Neural progenitor cell (in vitro differentiated cells): ENCODE results near the gene CEACAM6. TPM values are rescaled to one million over a fixed set of nuclear protein-coding genes. Genes with fewer than 3 reads are reported as not detected.
"Not testable (repeated sequence)": the region's sequence is repeated elsewhere in the genome, so short reads cannot be mapped to it uniquely, and the experiment has no call there.

Experiments used
- DNase-seq: peaks from one replicate; pipeline ENCODE4 v3.0.0-alpha.2; 2016; ENCODE audit warnings: low spot score
- H2AFZ ChIP-seq: fragments of 200-600 bp; sonication (generic); replicated peaks from 2 replicates; pipeline ENCODE4 v1.6.1; 2016; ENCODE audit warnings: antibody characterized with exemption
- H3F3A ChIP-seq: fragments of 200-600 bp; sonication (generic); 2 replicates; pipeline ENCODE4 v1.6.1; 2016; ENCODE audit warnings: antibody characterized with exemption, low read depth
- H3K27ac ChIP-seq: fragments of 200-600 bp; sonication (generic); 2 replicates; pipeline ENCODE4 v1.5.1; 2016; ENCODE audit warnings: mild to moderate bottlenecking
- H3K27me3 ChIP-seq: fragments of 200-600 bp; sonication (generic); 2 replicates; pipeline ENCODE4 v1.6.1; 2016; ENCODE audit warnings: mild to moderate bottlenecking, moderate library complexity
- H3K36me3 ChIP-seq: fragments of 200-600 bp; sonication (generic); 2 replicates; pipeline ENCODE4 v1.5.1; 2016
- H3K4me1 ChIP-seq: fragments of 200-600 bp; sonication (generic); 2 replicates; pipeline ENCODE4 v1.6.1; 2016; ENCODE audit warnings: mixed run types
- H3K4me2 ChIP-seq: fragments of 200-600 bp; sonication (generic); 2 replicates; pipeline ENCODE4 v1.6.1; 2016
- H3K4me3 ChIP-seq: fragments of 200-600 bp; sonication (generic); 2 replicates; pipeline ENCODE4 v1.5.1; 2016
- H3K79me2 ChIP-seq: fragments of 200-600 bp; sonication (generic); 2 replicates; pipeline ENCODE4 v1.6.1; 2016; ENCODE audit warnings: low read depth
- H3K9ac ChIP-seq: fragments of 200-600 bp; sonication (generic); 2 replicates; pipeline ENCODE4 v1.6.1; 2016
- H3K9me3 ChIP-seq: fragments of 200-600 bp; sonication (generic); 2 replicates; pipeline ENCODE4 v1.5.1; 2016; ENCODE audit warnings: low read depth
- H4K20me1 ChIP-seq: fragments of 200-600 bp; sonication (generic); 2 replicates; pipeline ENCODE4 v1.6.1; 2016; ENCODE audit warnings: low read depth
- H3K27ac Mint-ChIP-seq: 3 replicates; pipeline ENCODE4 v1.8.0; 2021; ENCODE audit warnings: mixed read lengths
- H3K27me3 Mint-ChIP-seq: 2 replicates; pipeline ENCODE4 v1.8.0; 2022; ENCODE audit warnings: low read depth, mild to moderate bottlenecking, inconsistent platforms, moderate library complexity, mixed read lengths; ENCODE audit not compliant: insufficient read depth
- H3K36me3 Mint-ChIP-seq: 3 replicates; pipeline ENCODE4 v1.8.0; 2021; ENCODE audit warnings: mixed read lengths
- H3K4me1 Mint-ChIP-seq: 3 replicates; pipeline ENCODE4 v1.8.0; 2021; ENCODE audit warnings: mixed read lengths
- H3K4me3 Mint-ChIP-seq: 3 replicates; pipeline ENCODE4 v1.8.0; 2021; ENCODE audit warnings: mild to moderate bottlenecking, moderate library complexity, mixed read lengths
- H3K9me3 Mint-ChIP-seq: 3 replicates; pipeline ENCODE4 v1.8.0; 2020; ENCODE audit warnings: mixed read lengths
- EZH2 ChIP-seq: fragments of 200-600 bp; sonication (generic); IDR thresholded peaks from 2 replicates; pipeline ENCODE4 v1.6.1; 2017; ENCODE audit warnings: antibody characterized with exemption, mild to moderate bottlenecking, moderate library complexity
- EZH2phosphoT487 ChIP-seq: fragments of 200-600 bp; sonication (generic); IDR thresholded peaks from 2 replicates; pipeline ENCODE4 v1.6.1; 2017; ENCODE audit warnings: antibody characterized with exemption
- total RNA-seq: library from RNA; depleted of rRNA; stranded (reverse); fragments of >200 nt; gene quantifications from 2 replicates; pipeline ENCODE4 v1.2.3, GENCODE V29; 2015; ENCODE audit warnings: low replicate concordance
- TF ChIP-seq, protein P1 (sequence below): fragments of 200-600 bp; sonication (generic); IDR thresholded peaks from 2 replicates; pipeline ENCODE4 v1.5.1; 2017; ENCODE audit warnings: antibody characterized with exemption, mild to moderate bottlenecking

CEACAM6 gene
- total RNA-seq, 1 donor from 2014 or later: not detected

- H3K9me3 Mint-ChIP-seq: no peaks in the 10 kb centered on the region
- Histone ChIP-seq H2AFZ (no peak overlapping the region), H3K4me1 (no peaks in the 10 kb centered on the region), H3F3A (no peaks in the 10 kb centered on the region), H3K27ac (no peak overlapping the region), H3K27me3 (no peaks in the 10 kb centered on the region), H3K36me3 (no peaks in the 10 kb centered on the region), H3K9ac (no peak overlapping the region), H3K79me2 (no peaks in the 10 kb centered on the region), H3K4me3 (no peak overlapping the region), H4K20me1 (no peaks in the 10 kb centered on the region), H3K9me3 (no peaks in the 10 kb centered on the region), H3K4me2 (no peak overlapping the region)
- TF ChIP-seq EZH2 (no peak), EZH2phosphoT487 (no peak)
- TF ChIP-seq, protein P1, sequence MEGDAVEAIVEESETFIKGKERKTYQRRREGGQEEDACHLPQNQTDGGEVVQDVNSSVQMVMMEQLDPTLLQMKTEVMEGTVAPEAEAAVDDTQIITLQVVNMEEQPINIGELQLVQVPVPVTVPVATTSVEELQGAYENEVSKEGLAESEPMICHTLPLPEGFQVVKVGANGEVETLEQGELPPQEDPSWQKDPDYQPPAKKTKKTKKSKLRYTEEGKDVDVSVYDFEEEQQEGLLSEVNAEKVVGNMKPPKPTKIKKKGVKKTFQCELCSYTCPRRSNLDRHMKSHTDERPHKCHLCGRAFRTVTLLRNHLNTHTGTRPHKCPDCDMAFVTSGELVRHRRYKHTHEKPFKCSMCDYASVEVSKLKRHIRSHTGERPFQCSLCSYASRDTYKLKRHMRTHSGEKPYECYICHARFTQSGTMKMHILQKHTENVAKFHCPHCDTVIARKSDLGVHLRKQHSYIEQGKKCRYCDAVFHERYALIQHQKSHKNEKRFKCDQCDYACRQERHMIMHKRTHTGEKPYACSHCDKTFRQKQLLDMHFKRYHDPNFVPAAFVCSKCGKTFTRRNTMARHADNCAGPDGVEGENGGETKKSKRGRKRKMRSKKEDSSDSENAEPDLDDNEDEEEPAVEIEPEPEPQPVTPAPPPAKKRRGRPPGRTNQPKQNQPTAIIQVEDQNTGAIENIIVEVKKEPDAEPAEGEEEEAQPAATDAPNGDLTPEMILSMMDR: no peak
- H3K27me3 Mint-ChIP-seq: peaks cover 5% of the 10 kb centered on the region
- H3K27ac Mint-ChIP-seq: no peak overlapping the region
- H3K4me3 Mint-ChIP-seq: no peak overlapping the region
- no peaks in the 10 kb centered on the region for H3K36me3 Mint-ChIP-seq
- H3K4me1 Mint-ChIP-seq: no peaks in the 10 kb centered on the region
- DNase-seq: no peak
Observed at GRCh38 chr19:41767115-41767514, 11.8 kb downstream of the CEACAM6 start.

GRCh38 chr19:41768105-41768504 lies 12.8 kb downstream of the CEACAM6 start:
- H3K36me3 Mint-ChIP-seq, H3K79me2 ChIP-seq, H3K4me1 Mint-ChIP-seq, H3K36me3 ChIP-seq, H3K27me3 ChIP-seq, H3F3A ChIP-seq, H3K9me3 Mint-ChIP-seq, H3K4me1 ChIP-seq, H3K27me3 Mint-ChIP-seq, DNase-seq, H3K4me3 ChIP-seq, H3K27ac ChIP-seq, H4K20me1 ChIP-seq, H3K9me3 ChIP-seq, H3K9ac ChIP-seq, H3K4me3 Mint-ChIP-seq, H2AFZ ChIP-seq, H3K4me2 ChIP-seq, H3K27ac Mint-ChIP-seq: not testable (repeated sequence)

DNA sequence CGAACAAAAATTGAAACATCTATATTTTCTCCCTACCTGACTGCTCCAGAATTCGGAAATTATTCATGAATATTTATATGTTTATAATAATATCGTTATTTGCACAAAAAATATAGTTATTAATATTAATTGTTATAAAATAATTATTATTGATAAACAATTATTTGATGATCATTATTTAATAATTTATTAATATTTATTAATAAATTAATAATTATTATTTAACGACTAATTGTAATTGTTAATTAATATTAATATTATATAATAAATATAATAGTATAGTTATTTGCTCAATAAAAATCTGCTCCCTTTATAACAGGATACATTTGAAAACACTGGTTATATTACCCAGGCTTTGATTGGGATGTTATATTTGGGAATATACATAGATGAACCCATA lies 14.3 kb downstream of the CEACAM6 start:
- TF ChIP-seq EZH2: no peak
- no peak for TF ChIP-seq EZH2phosphoT487
- TF ChIP-seq, protein P1: no peak
- Mint-ChIP-seq H3K4me3 (no peak overlapping the region), H3K36me3 (no peaks in the 10 kb centered on the region), H3K4me1 (no peaks in the 10 kb centered on the region), H3K27me3 (peaks cover 2% of the 10 kb centered on the region), H3K9me3 (no peaks in the 10 kb centered on the region), H3K27ac (no peak overlapping the region)
- no peak overlapping the region for H3K27ac ChIP-seq
- no peak overlapping the region for H3K9ac ChIP-seq
- H3K36me3 ChIP-seq: no peaks in the 10 kb centered on the region
- H3K4me1 ChIP-seq: no peaks in the 10 kb centered on the region
- H2AFZ ChIP-seq: no peak overlapping the region
- no peaks in the 10 kb centered on the region for H3K9me3 ChIP-seq
- DNase-seq: no peak
- no peaks in the 10 kb centered on the region for H3K79me2 ChIP-seq
- H3K27me3 ChIP-seq: no peaks in the 10 kb centered on the region
- H3K4me2 ChIP-seq: no peak overlapping the region
- H3F3A ChIP-seq: no peaks in the 10 kb centered on the region
- H4K20me1 ChIP-seq: no peaks in the 10 kb centered on the region
- no peak overlapping the region for H3K4me3 ChIP-seq

DNA sequence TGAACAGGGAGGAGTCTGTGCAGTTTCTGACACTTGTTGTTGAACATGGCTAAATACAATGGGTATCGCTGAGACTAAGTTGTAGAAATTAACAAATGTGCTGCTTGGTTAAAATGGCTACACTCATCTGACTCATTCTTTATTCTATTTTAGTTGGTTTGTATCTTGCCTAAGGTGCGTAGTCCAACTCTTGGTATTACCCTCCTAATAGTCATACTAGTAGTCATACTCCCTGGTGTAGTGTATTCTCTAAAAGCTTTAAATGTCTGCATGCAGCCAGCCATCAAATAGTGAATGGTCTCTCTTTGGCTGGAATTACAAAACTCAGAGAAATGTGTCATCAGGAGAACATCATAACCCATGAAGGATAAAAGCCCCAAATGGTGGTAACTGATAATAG lies 16.1 kb downstream of the CEACAM6 start:
- no peak overlapping the region for H3K27ac Mint-ChIP-seq
- no peaks in the 10 kb centered on the region for H3K4me1 Mint-ChIP-seq
- Histone ChIP-seq H3K4me2 (no peak overlapping the region), H3K4me3 (no peak overlapping the region), H4K20me1 (no peaks in the 10 kb centered on the region), H3K79me2 (no peaks in the 10 kb centered on the region), H3F3A (no peaks in the 10 kb centered on the region), H3K36me3 (no peaks in the 10 kb centered on the region), H3K9me3 (no peaks in the 10 kb centered on the region), H3K27me3 (no peaks in the 10 kb centered on the region), H3K27ac (no peak overlapping the region), H3K9ac (no peak overlapping the region), H2AFZ (no peak overlapping the region), H3K4me1 (no peaks in the 10 kb centered on the region)
- no peak for DNase-seq
- H3K27me3 Mint-ChIP-seq: peaks cover 2% of the 10 kb centered on the region
- H3K9me3 Mint-ChIP-seq: no peaks in the 10 kb centered on the region
- H3K36me3 Mint-ChIP-seq: no peaks in the 10 kb centered on the region
- TF ChIP-seq EZH2phosphoT487: no peak
- TF ChIP-seq EZH2: no peak
- TF ChIP-seq, protein P1: no peak
- no peak overlapping the region for H3K4me3 Mint-ChIP-seq
